VCaP (cell line): Measurements from ENCODE around the gene TSHZ1.

Experiments
- H3K27ac ChIP-seq: fragments of 450-650 bp; 2 replicates; pipeline ENCODE4 v1.5.1; 2017
- TF ChIP-seq, protein P1 (sequence below): fragments of 450-650 bp; conservative IDR thresholded peaks from 2 replicates; pipeline ENCODE4 v1.5.1; 2017; ENCODE audit warnings: mild to moderate bottlenecking, moderate library complexity

Gene TSHZ1

DNA sequence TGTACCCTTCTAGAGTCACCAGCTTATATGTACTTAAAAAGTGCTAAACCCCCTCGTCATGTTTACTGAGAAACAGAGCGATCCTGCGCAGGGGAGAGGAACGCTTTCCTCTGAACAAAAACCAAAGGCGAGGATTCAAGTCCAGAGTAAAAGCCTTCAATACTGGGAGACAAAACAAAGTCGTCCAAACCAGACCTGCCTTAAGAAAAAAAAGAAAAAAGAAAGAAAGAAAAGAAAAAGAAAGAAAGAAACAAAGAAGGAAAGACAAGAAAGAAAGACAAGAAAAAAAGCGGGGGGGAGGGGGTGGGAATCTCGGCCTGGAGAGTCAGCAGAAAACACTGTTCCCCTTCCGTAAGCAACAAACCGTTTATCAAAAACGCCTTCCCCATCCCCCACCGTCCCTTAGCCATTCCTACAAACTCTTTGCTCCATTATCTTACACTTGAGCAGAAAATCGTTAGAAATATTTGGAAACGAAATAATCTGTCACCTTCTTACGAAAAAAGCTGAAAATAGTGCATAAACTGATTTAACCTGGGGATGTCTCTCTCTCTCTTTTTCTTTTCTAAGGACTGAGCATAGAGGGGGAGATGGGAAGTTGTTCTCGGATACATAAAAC, 5.0 kb upstream of the TSHZ1 start:
- TF ChIP-seq, protein P1, sequence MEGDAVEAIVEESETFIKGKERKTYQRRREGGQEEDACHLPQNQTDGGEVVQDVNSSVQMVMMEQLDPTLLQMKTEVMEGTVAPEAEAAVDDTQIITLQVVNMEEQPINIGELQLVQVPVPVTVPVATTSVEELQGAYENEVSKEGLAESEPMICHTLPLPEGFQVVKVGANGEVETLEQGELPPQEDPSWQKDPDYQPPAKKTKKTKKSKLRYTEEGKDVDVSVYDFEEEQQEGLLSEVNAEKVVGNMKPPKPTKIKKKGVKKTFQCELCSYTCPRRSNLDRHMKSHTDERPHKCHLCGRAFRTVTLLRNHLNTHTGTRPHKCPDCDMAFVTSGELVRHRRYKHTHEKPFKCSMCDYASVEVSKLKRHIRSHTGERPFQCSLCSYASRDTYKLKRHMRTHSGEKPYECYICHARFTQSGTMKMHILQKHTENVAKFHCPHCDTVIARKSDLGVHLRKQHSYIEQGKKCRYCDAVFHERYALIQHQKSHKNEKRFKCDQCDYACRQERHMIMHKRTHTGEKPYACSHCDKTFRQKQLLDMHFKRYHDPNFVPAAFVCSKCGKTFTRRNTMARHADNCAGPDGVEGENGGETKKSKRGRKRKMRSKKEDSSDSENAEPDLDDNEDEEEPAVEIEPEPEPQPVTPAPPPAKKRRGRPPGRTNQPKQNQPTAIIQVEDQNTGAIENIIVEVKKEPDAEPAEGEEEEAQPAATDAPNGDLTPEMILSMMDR = no peak
- no peak overlapping the region for H3K27ac ChIP-seq

DNA sequence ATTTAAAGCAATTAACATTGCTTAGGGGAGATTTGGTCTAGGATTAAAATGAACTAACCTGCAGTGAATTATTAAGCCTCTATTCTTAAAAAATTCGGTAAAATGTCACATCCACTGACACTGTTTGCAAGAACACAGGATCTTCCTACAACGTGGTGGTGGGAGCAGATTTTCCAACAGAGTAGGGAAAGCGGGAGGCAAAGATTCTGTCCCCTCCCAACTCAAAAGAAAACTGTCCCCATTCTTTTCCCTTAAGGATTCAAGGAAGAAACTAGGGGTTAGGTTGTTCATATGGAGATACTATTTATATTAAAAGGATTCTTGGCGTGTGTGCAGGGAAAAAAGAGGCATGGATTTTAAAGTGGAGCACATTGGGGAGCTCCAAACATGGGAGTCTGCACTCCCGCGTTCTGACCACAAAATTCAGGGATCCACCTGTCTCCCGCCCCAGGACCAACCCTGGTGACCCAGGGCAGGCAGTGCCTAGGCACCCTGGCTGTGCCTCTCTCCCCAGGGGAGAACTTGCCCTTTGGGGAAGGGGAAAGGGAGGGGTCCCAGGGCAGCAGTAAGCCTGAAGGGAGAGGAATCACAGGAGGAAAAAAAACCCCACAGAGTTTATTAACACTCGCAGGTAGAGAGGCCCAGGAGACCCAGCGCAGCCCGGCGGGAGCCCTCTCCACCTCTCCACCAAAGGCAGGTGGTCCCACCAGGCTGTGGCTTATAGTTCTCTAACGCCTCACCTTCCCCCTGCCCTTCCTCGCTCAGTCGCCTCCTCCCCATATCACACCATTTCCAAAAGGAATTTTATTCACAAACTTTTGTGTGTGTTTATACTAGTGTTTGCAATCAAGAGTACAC, 3.9 kb upstream of the TSHZ1 start:
- TF ChIP-seq, protein P1 = no peak
- H3K27ac ChIP-seq = no peak overlapping the region

DNA sequence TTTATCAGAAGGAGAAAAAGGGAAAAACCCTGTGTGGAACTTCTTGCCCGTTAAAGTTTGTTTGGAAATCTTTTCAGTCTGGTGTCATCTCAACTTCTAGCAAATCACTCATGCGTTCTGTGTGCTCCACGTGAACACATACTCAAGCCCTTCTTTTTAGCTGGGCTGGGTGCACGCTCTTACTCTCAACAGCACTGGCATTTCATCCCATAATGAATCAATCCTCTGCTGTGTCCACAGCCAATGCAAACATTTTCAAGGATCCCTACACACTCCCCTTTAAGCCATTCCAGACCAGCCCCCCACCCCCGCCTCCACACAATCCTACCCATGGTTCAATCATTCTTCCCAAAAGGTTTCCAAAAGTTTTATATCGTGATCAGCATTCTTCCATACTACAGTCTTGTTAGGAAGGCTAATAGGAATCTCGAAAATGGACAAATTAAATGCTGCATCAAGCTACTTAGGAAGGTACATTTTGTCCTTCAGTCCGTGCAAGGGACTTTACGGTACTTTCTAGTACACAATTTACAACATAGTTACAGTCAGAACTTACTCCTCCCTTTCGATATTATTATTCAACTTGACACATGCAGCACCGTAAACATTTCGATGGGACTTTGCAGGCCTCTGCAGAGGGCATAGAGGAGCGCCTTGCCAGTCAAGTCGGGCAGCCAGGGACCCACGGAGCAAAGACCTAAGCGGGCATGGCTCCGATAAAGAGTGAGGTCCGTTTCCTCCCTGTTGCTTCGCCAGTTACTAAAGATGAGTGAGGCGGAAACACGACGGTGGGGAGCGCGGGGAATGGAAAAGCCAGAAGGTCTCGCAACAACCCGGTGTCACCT, 3.1 kb upstream of the TSHZ1 start:
- TF ChIP-seq, protein P1 = no peak
- peak overlapping the region; percentile 97 for H3K27ac ChIP-seq

DNA sequence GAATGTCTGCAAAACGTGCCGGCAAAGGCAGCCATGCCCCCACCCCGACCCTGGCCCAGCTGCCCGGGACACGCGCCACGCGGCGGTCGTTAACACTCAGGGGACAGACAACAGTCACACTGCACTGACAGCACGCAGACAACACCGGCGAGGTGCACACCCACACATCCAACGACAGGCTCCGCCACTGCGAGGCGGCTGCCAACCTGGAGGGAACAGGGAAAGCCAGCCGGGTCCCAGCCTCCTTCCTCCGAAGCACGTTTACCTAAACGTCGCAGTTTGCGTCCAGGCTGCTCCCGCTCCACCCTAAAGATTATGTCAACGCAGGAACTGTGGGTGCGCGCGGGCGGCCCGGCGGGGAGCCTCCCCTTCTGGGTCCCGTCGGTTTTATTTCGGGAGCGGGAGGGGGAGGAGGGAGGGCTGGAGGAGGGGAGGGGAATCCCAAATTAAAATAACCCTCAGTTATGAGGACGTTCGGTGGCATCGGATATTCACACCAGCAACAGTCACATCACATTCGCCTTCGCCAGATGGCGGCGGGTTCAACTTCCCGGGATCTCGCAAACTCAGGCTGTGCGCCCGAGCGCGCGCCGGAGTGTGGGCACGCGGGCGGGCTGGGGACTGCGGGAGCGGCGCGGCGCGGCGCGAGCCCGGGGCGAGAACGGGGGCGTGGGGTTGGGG, 2.3 kb upstream of the TSHZ1 start:
- TF ChIP-seq, protein P1 = peak; percentile 22
- peak overlapping the region; percentile 97 for H3K27ac ChIP-seq

DNA sequence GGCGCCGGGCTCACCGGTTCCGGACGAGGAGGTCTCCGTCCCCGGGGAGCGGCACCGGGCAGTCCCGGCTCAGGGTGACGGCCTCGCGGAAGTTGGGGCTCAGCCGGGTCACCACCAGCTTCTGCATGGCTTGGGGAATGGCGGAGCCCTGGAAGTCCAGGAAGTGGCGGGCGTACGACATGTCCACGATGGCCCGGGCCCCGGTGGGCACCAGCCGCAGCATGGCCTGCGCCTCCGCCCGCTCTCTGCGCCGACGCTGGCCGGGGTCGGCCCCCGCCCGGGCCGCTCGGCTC, 1.8 kb upstream of the TSHZ1 start:
- TF ChIP-seq, protein P1 = no peak
- peak overlapping the region; percentile 97 for H3K27ac ChIP-seq

DNA sequence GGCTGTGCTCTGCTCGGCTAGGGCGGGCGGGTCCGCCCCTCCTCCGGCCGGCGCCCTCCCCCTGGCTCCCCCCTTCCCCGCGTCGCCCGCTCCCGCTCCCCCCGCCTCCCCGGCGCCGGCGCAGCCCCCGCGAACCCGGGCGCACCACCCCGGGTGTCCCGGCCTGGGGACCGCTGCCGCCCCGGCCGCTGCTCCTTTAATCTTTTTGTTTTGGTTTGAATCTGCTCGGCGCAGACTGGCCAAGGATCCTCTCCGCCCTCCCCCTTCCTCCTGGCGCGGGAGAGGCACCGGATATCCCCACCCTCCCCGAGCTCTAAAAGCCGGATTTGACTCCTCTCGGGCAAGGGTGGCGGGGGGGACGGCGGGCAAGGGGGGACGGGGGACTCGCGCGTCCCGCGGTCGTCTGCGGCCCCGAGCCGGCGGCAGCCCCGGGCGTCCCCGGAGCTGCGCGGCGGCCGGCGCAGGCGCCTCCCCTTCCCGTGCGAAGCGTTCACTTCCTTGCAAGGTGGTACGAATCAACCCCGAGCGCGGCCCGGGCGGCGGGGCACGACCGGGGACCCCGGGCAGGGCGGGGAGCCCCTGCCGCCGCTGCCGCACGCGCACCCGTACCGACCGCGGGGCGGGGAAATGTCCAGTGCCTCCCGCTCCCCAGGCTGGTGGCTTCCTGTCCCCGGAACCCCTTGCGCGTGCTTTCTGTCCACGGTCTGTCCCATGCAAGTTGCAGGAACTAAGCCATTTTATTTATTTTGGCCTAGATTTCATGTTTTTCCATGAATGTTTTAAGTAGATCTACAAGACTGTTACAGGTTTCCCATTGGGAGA, 1.3 kb upstream of the TSHZ1 start, which contains the start of gene PTGR3:
Gene PTGR3 (minus strand): TSS at position 11 of the 822 bp plus-strand sequence. CDS start 81 bp downstream, outside the sequence.
- TF ChIP-seq, protein P1 = no peak
- peak within 1 kb of the TSS; percentile 97 for H3K27ac ChIP-seq
